GM12878 (cell line): ENCODE measurements around the gene RIPK3. TPM values are rescaled to one million over a fixed set of nuclear protein-coding genes. Genes with fewer than 3 reads are reported as not detected.
A peak's percentile ranks its signal among the peaks of the same experiment; 100 is the strongest.

Experiments
- ATAC-seq: fragments of 200-7000 bp; cut with Tn5 transposase; 3 replicates; pipeline ENCODE4 v1.9.1; 2020; ENCODE audit warnings: mild to moderate bottlenecking, moderate library complexity
- BruUV-seq: library from RNA; stranded (reverse); fragments of 400-500 nt; replicated peaks from 2 replicates; lab custom pipeline; 2021; lab: Mats Ljungman, UMichigan
- CTCF ChIA-PET: fragments of 300-600 bp; sonication (Branson Sonifier 250); formaldehyde crosslinking; extraction: SDS; loops from one replicate; lab custom pipeline; 2021; ENCODE audit warnings: inconsistent platforms; lab: Yijun Ruan, JAX
- POLR2A ChIA-PET: fragments of 350-600 bp; formaldehyde crosslinking; extraction: SDS; loops from one replicate; lab custom pipeline; 2021; ENCODE audit warnings: inconsistent platforms; lab: Charles Lee
- RAD21 ChIA-PET: fragments of 300-600 bp; sonication (Branson Sonifier 250); formaldehyde crosslinking; loops from one replicate; lab custom pipeline; 2023; ENCODE audit warnings: antibody characterized with exemption; ENCODE audit not compliant: unreplicated experiment; lab: Charles Lee
- SMC1A ChIA-PET: fragments of 300-600 bp; sonication (Branson Sonifier 250); formaldehyde crosslinking; loops from one replicate; lab custom pipeline; 2023; ENCODE audit not compliant: unreplicated experiment, uncharacterized antibody; lab: Charles Lee
- DNase-seq: peaks from one replicate; pipeline ENCODE4 v3.0.0-alpha.2; 2011; ENCODE audit warnings: low read depth, low spot score
- FAIRE-seq: peaks from 3 replicates; lab custom pipeline; 2011; peaks lifted over from hg19 to GRCh38; lab: Jason Lieb, UNC
- H2AFZ ChIP-seq: 2 replicates; pipeline ENCODE4 v1.6.0; 2011; ENCODE audit warnings: low read depth, low read length, control low read depth; ENCODE audit not compliant: control insufficient read depth
- H3K27ac ChIP-seq: 2 replicates; pipeline ENCODE4 v1.5.1; 2011; ENCODE audit warnings: control low read depth; ENCODE audit not compliant: control insufficient read depth, insufficient read depth
- H3K27me3 ChIP-seq, 2 experiments: replicated peaks in 1 of 2; 2 replicates each; pipeline versions ENCODE4 v1.6.0 to v1.6.1; 2011; ENCODE audit warnings: low read length in 1 of 2; ENCODE audit not compliant: control insufficient read depth in 2 of 2, insufficient read depth in 2 of 2
- H3K36me3 ChIP-seq, 2 experiments: 2 replicates each; pipeline ENCODE4 v1.5.1; 2011; ENCODE audit warnings: low read length in 1 of 2; ENCODE audit not compliant: control insufficient read depth in 2 of 2, insufficient read depth in 2 of 2
- H3K4me1 ChIP-seq: 2 replicates; pipeline ENCODE4 v1.6.1; 2011; ENCODE audit warnings: mild to moderate bottlenecking, low read length, moderate library complexity, mixed read lengths; ENCODE audit not compliant: control insufficient read depth, insufficient read depth
- H3K4me2 ChIP-seq: 2 replicates; pipeline ENCODE4 v1.6.0; 2011; ENCODE audit warnings: control low read depth; ENCODE audit not compliant: control insufficient read depth, insufficient read depth
- H3K4me3 ChIP-seq: fragments of 200-600 bp; sonication (generic); 2 replicates; pipeline ENCODE4 v1.5.1; 2016
- H3K79me2 ChIP-seq: 2 replicates; pipeline ENCODE4 v1.6.0; 2011; ENCODE audit warnings: low read length; ENCODE audit not compliant: control insufficient read depth, insufficient read depth
- H3K9ac ChIP-seq: 2 replicates; pipeline ENCODE4 v1.8.0; 2011; ENCODE audit warnings: low read length, control low read depth, mixed read lengths; ENCODE audit not compliant: control insufficient read depth, insufficient read depth
- H3K9me3 ChIP-seq: replicated peaks from 3 replicates; pipeline ENCODE4 v1.5.1; 2011; ENCODE audit warnings: mild to moderate bottlenecking, low read length; ENCODE audit not compliant: control insufficient read depth, insufficient read depth
- H4K20me1 ChIP-seq: 2 replicates; pipeline ENCODE4 v1.6.0; 2011; ENCODE audit not compliant: control insufficient read depth, insufficient read depth
- CHD1 ChIP-seq: IDR thresholded peaks from 2 replicates; pipeline ENCODE4 v1.6.1; 2012; ENCODE audit warnings: low read depth, low read length, improper control_type of control experiment
- CREB1 ChIP-seq: IDR thresholded peaks from 2 replicates; pipeline ENCODE4 v1.6.1; 2012; ENCODE audit warnings: low read depth, mild to moderate bottlenecking, inconsistent platforms
- POLR2A ChIP-seq: IDR thresholded peaks from 2 replicates; pipeline ENCODE4 v1.6.1; 2011; ENCODE audit warnings: low read depth, mild to moderate bottlenecking, low read length
- SPI1 ChIP-seq: IDR thresholded peaks from 2 replicates; pipeline ENCODE4 v1.6.1; 2011; ENCODE audit warnings: low read depth, mild to moderate bottlenecking, low read length, moderate library complexity, borderline replicate concordance; ENCODE audit not compliant: insufficient read depth
- SRF ChIP-seq, 2 experiments: IDR thresholded peaks; 2 replicates each; pipeline ENCODE4 v1.6.1; 2011; ENCODE audit warnings: low read depth in 2 of 2, low read length in 2 of 2, mild to moderate bottlenecking in 1 of 2, moderate library complexity in 1 of 2
- TARDBP ChIP-seq: IDR thresholded peaks from 2 replicates; pipeline ENCODE4 v1.6.1; 2016; ENCODE audit warnings: borderline replicate concordance
- WGBS: methylation state at CpG from one replicate; pipeline ENCODE4 v1.1.6; 2016; ENCODE audit warnings: low lambda C conversion rate; ENCODE audit not compliant: insufficient replicate concordance, insufficient coverage; ENCODE audit errors: missing lambda C conversion rate; 5-methylcytosine and 5-hydroxymethylcytosine counted together
- in situ Hi-C: fragments of 300-500 bp; cut with MboI; formaldehyde crosslinking; loops from 9 replicates; pipeline ENCODE4 v1.14.3; 2018; ENCODE audit warnings: mixed read lengths
- intact Hi-C: fragments of 100-400 bp; cut with micrococcal nuclease; formaldehyde crosslinking; loops from one replicate; pipeline ENCODE4 v1.14.2; 2022; ENCODE audit not compliant: unreplicated experiment
- polyA plus RNA-seq, 11 experiments: library from polyadenylated mRNA; depleted of rRNA in 4 of 11; unstranded in 6 of 11; stranded (reverse) in 5 of 11; fragments of >200 nt; fragmentation: Nextera tagmentation in 4 of 11; fragmentation: Illumina TruSeq in 1 of 11; extraction: Ambion mirVana in 4 of 11; extraction: Trizol in 1 of 11; gene quantifications; 1 replicate in 1 of 11; 2 replicates in 10 of 11; pipeline versions ENCODE4 v1.2.1 to v1.2.3, GENCODE V29; 2011 to 2016; ENCODE audit warnings: inconsistent platforms in 2 of 11, missing spikeins in 2 of 11, low read depth in 1 of 11
- total RNA-seq, 4 experiments: library from RNA; depleted of rRNA in 3 of 4; stranded (reverse); fragments of >200 nt in 3 of 4; fragmentation: Illumina TruSeq in 1 of 4; extraction: Trizol in 1 of 4; gene quantifications; 2 replicates each; pipeline versions ENCODE4 v1.2.1 to v1.2.3, GENCODE V29; 2013 to 2021
- TF ChIP-seq, protein P1 (sequence below): IDR thresholded peaks from 2 replicates; pipeline ENCODE4 v1.6.1; 2011; ENCODE audit warnings: low read depth, mild to moderate bottlenecking, low read length, moderate library complexity, borderline replicate concordance; ENCODE audit errors: extremely low read depth

The RIPK3 gene
- total and polyA plus RNA-seq, 10 of the 15 experiments (the other 5 are each of a cell fraction or from before 2014, with no cell fraction given): 2.0 to 13.6 (median 8.1) TPM

DNA sequence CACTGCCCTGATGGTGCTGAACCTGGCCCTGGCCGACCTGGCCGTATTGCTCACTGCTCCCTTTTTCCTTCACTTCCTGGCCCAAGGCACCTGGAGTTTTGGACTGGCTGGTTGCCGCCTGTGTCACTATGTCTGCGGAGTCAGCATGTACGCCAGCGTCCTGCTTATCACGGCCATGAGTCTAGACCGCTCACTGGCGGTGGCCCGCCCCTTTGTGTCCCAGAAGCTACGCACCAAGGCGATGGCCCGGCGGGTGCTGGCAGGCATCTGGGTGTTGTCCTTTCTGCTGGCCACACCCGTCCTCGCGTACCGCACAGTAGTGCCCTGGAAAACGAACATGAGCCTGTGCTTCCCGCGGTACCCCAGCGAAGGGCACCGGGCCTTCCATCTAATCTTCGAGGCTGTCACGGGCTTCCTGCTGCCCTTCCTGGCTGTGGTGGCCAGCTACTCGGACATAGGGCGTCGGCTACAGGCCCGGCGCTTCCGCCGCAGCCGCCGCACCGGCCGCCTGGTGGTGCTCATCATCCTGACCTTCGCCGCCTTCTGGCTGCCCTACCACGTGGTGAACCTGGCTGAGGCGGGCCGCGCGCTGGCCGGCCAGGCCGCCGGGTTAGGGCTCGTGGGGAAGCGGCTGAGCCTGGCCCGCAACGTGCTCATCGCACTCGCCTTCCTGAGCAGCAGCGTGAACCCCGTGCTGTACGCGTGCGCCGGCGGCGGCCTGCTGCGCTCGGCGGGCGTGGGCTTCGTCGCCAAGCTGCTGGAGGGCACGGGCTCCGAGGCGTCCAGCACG, 23.8 kb downstream of the RIPK3 start:
- no peak for TF ChIP-seq TARDBP
- 0 out of 2 replicates have a peak, but pooled peaks have one; percentile 9 for TF ChIP-seq POLR2A
- TF ChIP-seq SRF (IDR thresholded peaks at IDR 0.05; ENCODE audit: low read depth in 2 of 2, low read length in 2 of 2): no peak
- TF ChIP-seq CREB1: no peak
- TF ChIP-seq CHD1: no peak
- TF ChIP-seq SPI1: no peak
- TF ChIP-seq, protein P1, sequence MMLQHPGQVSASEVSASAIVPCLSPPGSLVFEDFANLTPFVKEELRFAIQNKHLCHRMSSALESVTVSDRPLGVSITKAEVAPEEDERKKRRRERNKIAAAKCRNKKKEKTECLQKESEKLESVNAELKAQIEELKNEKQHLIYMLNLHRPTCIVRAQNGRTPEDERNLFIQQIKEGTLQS: no peak
- TF ChIP-seq, all 136 proteins: peak for 1
- ChIA-PET POLR2A (no interaction called here), RAD21 (no interaction called here), CTCF (interaction anchor here (0.9 kb wide), 1 partner anchor 126 kb away, joined by 3 read pairs; no protein-coding TSS in a partner anchor), SMC1A (no interaction called here)
- H3K36me3 ChIP-seq: no peaks in the 10 kb centered on the region
- no peaks in the 10 kb centered on the region for H3K9me3 ChIP-seq
- no peak for DNase-seq
- H3K27ac ChIP-seq: no peak overlapping the region
- H3K4me2 ChIP-seq: no peak overlapping the region
- peaks cover 19% of the 10 kb centered on the region for H3K4me1 ChIP-seq
- 97% methylated on average over 68 of the region's 70 CpGs for WGBS
- no peaks in the 10 kb centered on the region for H3K27me3 ChIP-seq
- intact Hi-C loops: no loop called here
- FAIRE-seq: no peak
- H3K9ac ChIP-seq: no peak overlapping the region
- no peak overlapping the region for H3K4me3 ChIP-seq
- no TSS peak for BruUV-seq
- no peak overlapping the region for H2AFZ ChIP-seq
- no peaks in the 10 kb centered on the region; the same call in 1 of the 2 replicates for H4K20me1 ChIP-seq
- in situ Hi-C loops: no loop called here
- no peak for ATAC-seq
- H3K79me2 ChIP-seq: no peaks in the 10 kb centered on the region
